GM18499 (cell line): ENCODE measurements around the gene PPP1R13L.

Source experiments
- ATAC-seq: cut with Tn5 transposase; IDR thresholded peaks from one replicate; pipeline ENCODE4 v1.9.1; 2021; ENCODE audit warnings: moderate number of reproducible peaks; ENCODE audit not compliant: insufficient read depth, unreplicated experiment

The PPP1R13L gene

DNA sequence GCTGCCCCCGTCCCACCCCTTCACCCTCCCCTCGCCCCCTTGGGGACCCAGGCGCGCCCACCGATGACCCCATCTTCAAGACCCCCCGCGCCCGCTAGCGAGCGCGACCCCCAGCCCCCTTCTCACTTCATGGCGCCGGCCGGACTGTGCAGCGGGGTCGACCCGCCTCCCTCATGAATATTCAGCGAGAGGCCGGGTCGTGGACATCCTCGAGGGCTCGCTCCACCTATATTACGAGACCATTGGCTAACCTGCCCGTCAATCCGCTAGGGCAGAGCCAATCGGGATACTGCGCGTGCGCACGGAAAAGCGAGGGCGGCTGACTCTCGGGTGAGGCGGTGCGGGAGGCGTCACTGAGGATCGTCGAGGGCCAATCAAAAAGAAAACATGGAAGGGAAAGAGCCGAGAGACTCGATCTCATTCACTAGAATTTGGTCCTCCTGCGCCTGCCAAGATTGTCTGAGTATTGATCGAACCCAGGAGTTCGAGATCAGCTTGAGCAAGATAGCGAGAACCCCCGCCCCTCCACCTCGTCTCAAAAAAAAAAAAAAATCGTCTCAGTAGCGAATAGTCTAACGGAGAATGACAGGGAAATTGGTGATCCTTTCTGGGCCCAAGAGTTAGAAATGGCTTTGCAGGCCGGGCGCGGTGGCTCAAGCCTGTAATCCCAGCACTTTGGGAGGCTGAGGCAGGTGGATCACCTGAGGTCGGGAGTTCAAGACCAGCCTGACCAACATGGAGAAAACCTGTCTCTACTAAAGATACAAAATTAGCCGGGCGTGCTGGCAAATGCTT lies 34.3 kb downstream of the PPP1R13L start, which contains the start of gene ERCC2:
Gene ERCC2, minus strand, starts transcription at position 164 of the 795 bp plus-strand sequence. Its CDS starts 33 bp downstream, at position 131.
- ATAC-seq, result peak; percentile 70

DNA sequence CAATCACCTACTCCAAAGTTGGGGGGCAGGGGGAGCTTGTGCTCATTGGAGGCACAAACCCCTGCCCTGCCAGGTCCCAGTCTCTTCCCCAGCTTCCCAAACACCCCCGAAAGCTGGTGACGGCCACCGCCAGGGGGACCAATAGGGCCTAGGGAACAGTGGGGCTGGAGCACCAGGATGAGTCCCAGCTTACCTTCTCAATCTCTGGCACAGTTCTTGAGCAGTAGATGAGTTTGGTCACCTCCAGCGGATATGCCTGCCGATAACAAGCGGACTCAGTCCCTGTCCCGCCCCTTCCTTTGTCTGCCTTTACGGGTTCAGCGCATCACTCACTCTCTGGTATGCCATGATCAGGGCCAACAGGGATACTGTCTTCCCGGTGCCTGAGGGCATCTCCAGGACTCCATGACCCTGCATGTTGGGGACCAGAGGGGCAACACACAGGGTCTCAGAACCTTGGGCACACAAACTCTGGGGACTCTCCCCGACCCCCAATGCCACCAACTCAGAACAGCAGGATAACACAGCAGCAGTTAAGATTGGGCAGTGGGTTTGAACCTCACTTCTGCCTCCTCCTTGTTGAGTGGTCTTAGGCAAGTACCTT lies 36.0 kb downstream of the PPP1R13L start:
- ATAC-seq, result no peak

DNA sequence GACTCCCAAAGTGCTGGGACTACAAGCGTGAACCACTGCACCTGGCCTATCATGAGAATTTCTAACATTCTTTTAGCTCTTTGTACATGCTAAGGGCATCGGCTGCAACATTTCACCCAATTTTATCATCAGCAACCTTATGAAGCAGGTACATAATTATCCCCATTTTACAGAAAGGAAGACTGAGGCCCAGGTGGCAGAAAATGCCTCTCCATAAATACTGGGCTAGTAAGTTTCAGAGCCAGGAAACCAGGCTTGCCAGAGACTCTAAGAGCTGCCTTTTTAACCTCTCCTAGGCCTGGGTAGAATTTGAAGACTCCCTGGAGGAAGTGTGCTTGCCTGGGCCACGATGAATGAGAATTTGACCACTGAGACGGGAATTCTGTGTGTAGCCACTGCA lies 36.7 kb downstream of the PPP1R13L start:
- ATAC-seq, result no peak

DNA sequence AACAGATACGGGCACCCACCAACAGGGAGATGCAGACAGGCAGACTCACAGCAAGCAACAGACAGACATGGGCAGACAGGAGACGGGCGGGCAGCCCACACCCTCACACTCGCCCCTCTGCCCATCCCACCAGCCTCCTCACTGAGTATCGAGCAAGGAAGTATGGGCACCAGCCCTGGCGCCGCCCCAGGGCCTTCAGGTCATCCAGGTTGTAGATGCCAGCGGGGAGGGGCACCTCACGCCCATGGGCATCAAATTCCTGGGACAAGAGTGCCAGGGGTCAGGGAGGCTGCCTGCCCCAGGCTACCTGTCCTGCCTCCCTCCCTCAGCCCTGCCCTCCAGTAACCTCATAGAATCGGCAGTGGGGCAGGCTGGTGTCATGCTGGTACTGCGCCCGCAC lies 40.2 kb downstream of the PPP1R13L start:
- no peak for ATAC-seq

DNA sequence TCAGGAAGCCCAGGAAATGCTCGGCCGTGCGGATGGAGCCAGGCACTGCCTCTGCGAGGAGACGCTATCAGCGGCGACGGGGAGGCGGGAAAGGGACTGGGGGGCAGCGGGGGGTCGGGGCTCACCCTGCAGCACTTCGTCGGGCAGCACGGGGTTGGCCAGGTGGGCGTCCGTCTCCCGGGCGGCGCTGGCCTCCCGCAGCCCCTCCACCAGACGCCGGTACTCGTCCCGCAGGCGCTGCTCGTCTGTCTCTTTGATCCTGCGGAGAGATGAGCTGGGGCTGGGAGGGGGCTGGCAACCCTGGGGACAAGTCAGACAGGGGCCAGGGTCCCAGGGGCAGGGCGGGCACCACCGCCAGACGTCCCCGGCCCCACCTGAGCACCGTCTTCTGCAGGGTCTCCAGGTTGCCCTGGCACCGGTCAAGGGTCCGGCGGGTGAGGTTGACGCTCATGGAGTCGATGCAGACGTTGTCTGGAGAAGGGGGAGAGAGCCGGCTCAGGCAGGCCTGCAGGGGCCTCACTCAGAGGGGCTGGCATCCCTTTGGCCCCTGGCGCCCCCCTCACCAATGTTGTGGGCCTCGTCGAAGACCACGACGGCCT lies 40.9 kb downstream of the PPP1R13L start:
- no peak for ATAC-seq

DNA sequence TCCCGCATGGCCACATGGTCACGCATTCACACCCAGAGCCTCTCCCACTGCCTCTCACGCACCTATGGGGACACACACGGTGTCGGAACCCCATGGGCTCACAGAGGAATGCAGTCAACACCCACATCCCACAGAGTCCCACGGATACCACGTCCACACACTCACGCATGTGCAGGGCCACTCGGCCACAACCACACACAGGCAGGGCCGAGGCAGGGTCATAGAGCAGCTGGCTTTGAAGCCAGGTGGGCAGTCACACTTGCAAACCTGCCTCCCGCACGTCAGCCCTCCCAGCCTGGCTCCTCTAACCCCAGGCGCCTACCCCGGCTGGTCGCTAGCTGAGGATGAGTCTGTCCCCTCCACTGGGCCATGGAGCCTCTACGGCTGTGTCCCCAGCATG lies 42.6 kb downstream of the PPP1R13L start:
- ATAC-seq, result no peak

DNA sequence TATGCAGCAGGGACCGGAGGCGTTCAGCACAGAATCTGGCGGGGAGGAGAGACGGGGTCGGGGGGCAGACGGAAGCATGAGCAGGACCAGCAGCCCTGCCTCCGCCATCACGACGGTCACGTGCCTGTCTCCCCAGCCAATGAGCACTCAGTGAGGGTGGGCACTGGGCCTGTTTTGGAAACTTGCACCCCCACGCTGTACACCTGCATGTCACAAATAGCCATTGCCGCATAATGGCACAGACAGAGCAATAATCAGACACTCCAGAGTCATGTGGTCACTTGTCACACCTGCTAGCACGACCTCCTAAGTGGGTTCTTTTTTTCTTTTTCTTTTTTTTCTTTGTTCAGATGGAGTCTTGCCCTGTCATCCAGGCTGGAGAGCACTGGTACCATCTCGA lies 43.3 kb downstream of the PPP1R13L start:
- ATAC-seq, result no peak

DNA sequence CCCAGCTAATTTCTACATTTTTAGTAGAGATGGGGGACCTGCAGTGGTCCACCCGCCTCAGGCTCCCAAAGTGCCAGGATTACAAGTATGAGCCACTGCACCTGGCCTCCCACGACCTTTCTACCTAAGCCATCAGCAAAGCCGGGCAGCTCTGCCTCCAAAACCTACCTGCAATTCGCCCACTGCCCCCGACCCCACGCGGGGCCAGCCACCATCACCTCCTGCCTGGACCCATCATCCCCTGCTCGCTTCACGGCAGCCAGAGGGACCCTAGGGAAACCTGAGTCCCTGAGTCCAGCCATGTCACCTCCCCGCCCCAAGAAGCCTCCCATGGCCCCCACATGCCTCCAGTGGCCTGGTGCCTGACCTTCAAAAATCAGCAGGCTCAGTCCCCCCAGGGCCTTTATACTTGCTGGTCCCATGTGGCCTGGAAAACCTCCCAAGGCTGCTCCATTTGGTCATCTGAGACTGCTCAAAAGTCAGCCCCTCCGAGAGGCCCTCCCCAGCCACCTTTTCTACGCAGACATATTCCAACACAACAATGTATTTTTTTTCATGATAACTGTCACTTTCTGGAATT lies 46.6 kb downstream of the PPP1R13L start:
- ATAC-seq, result no peak

DNA sequence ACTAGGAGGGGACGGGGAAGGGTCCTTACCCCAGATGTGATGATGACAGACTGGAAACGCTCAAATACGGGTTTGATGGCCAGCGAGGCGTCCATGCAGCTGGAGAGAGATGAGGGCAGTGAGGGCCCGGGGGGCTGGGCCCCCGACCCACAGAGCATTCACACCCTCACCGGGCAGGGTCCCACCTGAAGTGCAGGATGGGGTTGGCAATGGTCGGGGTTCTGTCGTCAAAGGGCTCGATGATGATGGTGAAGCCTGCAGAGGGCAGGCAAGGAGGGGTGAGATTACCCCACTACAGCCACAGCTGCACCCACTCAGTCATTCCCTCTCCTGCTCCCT lies 47.5 kb downstream of the PPP1R13L start:
- ATAC-seq, result no peak

DNA sequence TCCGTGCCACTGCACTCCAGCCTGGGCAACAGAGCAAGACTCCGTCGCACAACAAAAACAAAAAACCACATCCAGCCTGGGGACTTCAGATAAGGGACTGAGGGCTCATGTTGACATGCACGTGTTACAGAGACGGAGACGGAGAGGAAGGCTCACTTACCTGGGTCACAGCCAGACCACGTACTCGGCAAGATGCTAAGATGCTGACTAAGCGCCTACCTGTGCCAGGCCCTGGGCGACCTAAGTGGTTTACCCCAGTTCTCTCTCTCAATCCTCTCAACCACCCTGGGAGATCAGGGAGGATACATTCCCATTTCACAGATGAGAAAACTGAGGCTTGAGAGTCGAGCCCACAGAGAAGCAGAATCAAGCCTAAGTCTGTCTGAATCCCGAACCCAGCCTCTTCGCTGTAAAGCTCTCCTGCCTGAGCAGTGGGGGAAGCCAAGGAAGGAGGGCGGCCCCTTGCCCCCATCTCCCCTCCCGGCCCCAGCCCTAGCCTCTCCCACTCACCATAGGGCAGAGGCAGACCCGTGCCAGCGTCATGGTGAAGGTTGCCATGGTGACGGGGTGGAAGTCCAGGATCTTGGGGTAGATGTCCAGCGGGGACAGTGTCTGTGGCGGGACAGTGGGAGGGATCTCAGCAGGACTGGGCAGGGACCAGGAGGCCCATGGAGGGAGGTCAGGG lies 48.0 kb downstream of the PPP1R13L start:
- no peak for ATAC-seq

DNA sequence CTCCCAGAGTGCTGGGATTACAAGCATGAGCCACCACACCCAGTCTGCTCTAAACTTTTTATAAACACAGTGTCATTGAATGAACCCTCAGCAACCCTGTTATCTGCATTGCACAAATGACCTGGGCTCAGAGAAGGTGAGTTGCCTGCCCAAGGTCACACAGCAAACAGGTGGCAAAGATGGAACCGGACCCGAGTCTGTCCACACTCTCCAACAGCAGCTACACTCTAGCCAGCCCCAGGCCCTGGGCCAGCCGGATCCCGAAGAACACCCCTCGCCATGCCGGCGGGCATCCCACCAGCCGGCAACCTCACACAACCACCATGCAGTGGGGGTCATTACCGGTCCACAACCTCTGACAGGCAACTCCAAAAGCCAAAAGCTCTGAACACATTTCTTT lies 49.0 kb downstream of the PPP1R13L start:
- no peak for ATAC-seq

DNA sequence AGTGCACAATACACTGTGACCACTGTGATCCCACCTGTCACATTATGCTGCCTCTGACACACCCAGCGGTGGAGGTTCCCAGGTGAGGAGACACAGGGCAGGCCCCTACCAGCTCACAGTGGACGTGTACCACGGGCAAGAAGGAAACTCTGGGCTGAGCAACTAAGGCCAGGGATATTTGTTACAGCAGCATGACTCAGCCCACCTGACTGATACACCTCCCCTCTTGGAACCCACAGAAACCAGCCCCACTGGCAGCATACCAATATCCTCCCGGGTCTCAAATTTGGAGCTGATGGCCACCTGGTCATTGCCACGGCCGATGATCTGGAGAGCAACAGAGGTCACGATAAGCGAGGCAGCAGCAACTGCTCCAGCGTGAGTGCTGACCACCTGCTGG lies 49.5 kb downstream of the PPP1R13L start:
- ATAC-seq, result no peak

DNA sequence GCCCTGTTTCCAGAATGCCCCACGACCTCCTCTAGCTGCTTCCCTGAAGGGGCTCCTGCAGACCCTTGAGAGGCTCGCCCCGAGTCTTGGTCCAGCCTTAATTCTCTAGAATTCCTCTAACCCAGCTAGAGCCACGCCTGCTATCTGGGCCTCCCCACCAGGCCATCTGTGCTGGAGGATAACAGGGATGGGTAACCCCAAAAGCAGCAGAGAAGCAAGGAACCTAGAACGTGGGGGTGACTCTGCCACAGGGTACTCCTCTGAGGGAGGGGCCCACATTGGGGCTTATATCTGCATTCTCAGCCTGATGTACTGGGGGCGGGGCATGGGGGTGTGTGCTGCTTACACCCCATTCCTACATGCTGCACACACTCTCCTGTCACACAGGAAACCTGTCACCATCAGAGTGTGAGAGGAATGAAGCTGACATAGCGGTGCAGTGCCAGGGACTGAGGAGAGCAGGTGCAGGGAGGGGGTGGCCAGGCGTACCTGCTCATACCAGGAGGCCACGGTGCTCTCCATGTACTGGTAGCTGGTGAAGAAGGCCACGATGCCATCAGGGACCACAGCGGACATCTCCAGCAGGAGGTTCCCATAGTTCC lies 50.5 kb downstream of the PPP1R13L start:
- ATAC-seq, result no peak

DNA sequence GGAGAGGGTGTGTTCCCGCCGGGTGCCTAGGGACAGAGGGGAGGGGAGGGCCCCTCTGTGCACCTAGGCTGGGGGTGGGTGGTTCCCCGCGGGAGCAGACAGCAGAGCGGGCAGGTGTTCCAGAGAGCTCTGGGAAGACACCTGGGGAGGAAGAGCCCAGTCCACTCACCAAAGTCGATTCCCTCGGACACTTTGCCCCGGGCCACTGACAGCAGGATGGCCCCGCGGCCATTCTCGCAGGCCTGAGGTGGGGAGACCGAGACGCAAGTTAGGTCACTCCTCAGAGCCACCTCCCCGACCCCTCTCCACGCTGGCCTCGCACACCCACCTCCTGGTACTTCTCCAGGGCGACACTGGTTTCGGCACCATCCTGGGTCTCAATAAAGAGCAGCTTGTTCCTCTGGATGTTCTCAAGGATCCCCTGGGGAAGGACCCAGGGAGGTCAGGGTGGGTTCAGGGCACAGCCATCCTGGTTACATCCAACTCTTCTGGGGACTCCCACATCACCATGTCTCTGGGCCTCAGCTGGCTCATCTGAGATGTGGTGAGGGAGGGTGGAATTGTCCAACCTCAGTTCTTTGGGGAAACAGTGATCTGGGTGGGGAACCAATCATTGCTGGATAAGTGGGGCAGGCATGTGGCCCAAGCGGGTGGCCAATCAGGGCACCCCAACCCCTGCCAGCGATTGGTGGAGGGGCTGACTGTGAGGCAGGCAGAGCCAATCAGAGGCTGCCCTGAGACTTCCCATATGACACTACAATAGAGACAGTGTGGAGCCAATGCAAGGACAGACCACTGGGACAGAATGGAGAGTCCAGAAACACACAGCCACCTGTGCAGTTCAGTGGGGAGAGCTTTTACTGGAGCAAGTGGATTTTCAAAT lies 51.7 kb downstream of the PPP1R13L start:
- ATAC-seq, result no peak

DNA sequence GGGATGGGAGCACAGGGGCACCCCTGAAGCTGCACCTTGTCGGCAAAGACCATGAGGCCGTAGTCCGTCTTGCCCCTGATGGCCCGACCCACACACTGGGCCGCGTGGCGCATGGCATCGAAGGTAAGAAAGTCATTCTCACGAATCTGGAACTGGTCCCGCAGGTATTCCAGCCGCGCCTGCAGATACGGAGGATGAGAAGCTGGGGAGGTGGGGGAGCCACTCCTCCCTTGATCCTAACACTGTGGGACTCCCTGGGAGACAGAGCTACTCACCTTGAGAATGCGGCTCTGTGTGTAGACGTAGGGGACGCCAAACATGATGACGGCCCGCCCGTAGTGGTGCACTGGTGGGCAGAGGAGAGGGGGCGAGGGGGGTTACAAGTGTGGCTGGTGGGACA lies 52.4 kb downstream of the PPP1R13L start:
- ATAC-seq, result no peak

DNA sequence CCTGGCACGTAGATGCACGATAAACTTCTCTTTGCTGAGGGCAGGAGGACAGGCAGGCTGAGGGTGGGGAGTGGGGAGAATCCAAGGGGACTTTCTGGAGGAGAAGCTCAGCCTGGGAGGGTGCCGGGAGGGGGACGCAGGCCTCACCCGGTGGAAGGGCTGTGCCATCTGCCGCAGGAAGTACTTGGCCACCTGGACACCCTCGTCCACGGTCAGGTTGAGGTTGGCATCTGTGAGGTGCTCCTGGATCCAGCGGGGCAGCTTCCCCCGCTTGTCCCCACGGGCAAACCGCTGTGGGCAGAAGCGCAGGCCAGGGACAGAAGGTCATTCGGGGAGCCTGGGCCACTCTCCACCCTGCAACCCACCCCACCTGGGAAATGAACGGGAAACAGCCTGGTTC lies 52.8 kb downstream of the PPP1R13L start:
- no peak for ATAC-seq

DNA sequence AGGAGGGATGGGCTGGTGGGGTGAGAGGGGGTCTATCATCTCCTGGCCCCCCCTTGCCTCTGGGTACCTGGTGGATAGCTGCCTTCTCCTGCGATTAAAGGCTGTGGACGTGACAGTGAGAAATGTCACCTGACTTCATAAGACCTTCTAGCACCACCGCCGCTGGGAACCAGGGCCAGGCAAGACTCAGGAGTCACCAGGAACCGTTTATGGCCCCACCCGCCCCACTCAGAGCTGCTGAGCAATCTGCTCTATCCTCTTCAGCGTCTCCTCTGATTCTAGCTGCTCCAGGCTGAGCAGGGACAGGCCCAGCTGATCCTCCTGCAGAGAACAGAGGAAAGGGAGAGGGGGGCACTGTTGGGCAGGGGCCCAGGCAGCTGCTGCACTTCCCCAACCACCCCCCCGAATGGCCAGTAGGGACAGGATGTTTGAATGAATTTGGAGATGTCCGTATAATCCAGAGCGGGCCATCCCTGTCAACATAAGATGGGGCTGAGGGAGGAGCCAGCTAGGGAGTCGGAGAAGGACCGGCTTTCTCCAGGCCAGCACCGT lies 53.4 kb downstream of the PPP1R13L start:
- ATAC-seq, result no peak

DNA sequence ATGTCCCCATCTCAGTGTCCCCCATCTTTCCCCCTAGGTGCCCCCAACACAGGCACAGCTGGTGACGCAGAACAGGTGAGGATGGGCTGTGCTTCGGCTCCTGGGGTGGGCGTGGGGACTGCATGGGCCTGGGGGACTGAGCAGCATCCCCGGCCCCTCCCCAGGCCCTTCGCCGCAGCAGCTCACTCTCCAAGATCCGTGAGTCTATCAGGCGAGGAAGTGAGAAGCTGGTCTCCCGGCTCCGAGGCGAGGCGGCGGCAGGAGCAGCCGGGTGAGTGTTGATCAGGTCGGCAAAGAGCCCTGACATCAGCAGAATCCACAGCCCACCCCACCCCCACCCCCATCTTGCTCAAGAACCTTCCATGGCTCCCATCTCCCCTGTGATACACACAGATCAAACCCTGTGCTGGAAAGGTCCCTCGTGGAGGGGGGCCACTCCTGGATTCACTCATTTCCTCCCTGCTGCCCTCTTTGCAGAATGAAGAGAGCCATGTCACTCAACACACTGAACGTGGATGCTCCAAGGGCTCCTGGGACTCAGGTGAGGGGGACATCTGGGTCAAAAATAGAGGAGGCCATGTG lies 54.3 kb downstream of the PPP1R13L start:
- ATAC-seq, result no peak

DNA sequence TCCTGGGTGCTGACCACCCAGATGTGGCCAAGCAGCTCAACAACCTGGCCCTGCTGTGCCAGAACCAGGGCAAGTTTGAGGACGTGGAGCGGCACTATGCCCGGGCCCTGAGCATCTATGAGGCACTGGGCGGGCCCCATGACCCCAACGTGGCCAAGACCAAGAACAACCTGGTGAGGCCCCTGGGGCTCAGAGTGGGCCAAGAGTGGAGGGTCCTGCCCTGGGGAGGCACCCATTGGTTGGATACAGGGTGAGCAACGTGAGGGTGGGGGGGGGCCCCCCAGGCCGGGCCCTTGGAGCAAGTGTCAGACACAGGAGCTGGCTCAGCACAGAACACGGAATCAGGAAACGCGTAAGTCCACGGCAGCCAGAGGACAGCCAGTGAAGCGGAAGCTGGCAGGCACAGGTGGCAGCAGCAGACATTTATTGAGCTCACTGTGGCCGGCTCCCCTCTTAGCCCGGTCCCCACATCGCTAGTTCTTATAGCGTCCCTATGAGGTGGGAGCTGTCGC lies 55.4 kb downstream of the PPP1R13L start:
- ATAC-seq, result no peak
